ENCODE data around the gene KLHL3. TPM values are rescaled to one million over a fixed set of nuclear protein-coding genes. Genes with fewer than 3 reads are reported as not detected.

KLHL3 gene
- total and polyA plus RNA-seq, 4 donors = 0.91 to 8.8 (median 3.7) TPM

- Histone ChIP-seq H3K36me3 (ENCODE audit: control insufficient read depth in 4 of 4, insufficient read depth in 3 of 4, low read depth in 1 of 4, low read length in 3 of 4) (no peaks in the 10 kb centered on the region), H3K4me1 (ENCODE audit: control insufficient read depth in 4 of 4, insufficient read depth in 4 of 4, low read length in 3 of 4) (peaks cover 0 to 39% (median 30%) of the 10 kb centered on the region in 4 donors), H3K27ac (ENCODE audit: low read depth in 1 of 2, low read length in 2 of 2) (no peak overlapping the region), H3K9ac (ENCODE audit: low read depth in 1 of 2, low read length in 2 of 2) (no peak overlapping the region), H3K4me3 (ENCODE audit: low read depth in 1 of 3, low read length in 3 of 3) (no peak overlapping the region), H3K9me3 (ENCODE audit: control insufficient read depth in 4 of 4, low read length in 3 of 4) (no peaks in the 10 kb centered on the region), H3K27me3 (ENCODE audit: control insufficient read depth in 4 of 4, insufficient read depth in 4 of 4, low read length in 3 of 4) (no peaks in the 10 kb centered on the region)
- 70% methylated on average over 5 of the region's 5 CpGs for WGBS
- TF ChIP-seq RAD21 (IDR thresholded peaks at IDR 0.05) (peak in 1 of 2 donors; percentile 12), HNF4G (IDR thresholded peaks at IDR 0.05) (no peak), FOXA1 (IDR thresholded peaks at IDR 0.05) (no peak), NR2F2 (IDR thresholded peaks at IDR 0.05) (peak; percentile 63), RXRA (IDR thresholded peaks at IDR 0.05) (peak in 1 of 2 donors; percentile 6), SP1 (IDR thresholded peaks at IDR 0.05) (peak; percentile 49), JUND (IDR thresholded peaks at IDR 0.05) (peak in 1 of 2 donors; percentile 19)
- DNase-seq (ENCODE audit: low spot score) = no peak
Observed at GRCh38 chr5:137737349-137738131, 1.7 kb upstream of the KLHL3 start.

- no peak overlapping the region for H3K9ac ChIP-seq (ENCODE audit: low read depth in 1 of 2, low read length in 2 of 2)
- no peak for DNase-seq (ENCODE audit: low spot score)
- H3K27ac ChIP-seq (ENCODE audit: low read depth in 1 of 2, low read length in 2 of 2) = peak overlapping the region; percentile 19 to 70
- H3K36me3 ChIP-seq (ENCODE audit: control insufficient read depth in 4 of 4, insufficient read depth in 3 of 4, low read depth in 1 of 4, low read length in 3 of 4) = no peaks in the 10 kb centered on the region
- TF ChIP-seq ATF3 (IDR thresholded peaks at IDR 0.05) (no peak), YY1 (IDR thresholded peaks at IDR 0.05) (no peak), GABPA (IDR thresholded peaks at IDR 0.05 in 1 of 2, conservative IDR thresholded peaks at IDR 0.05 in 1 of 2) (no peak), FOXA2 (IDR thresholded peaks at IDR 0.05) (no peak), JUND (IDR thresholded peaks at IDR 0.05) (no peak), RAD21 (IDR thresholded peaks at IDR 0.05) (no peak), ZBTB33 (IDR thresholded peaks at IDR 0.05) (no peak)
- no peaks in the 10 kb centered on the region for H3K9me3 ChIP-seq (ENCODE audit: control insufficient read depth in 4 of 4, low read length in 3 of 4)
- H3K27me3 ChIP-seq (ENCODE audit: control insufficient read depth in 4 of 4, insufficient read depth in 4 of 4, low read length in 3 of 4) = no peaks in the 10 kb centered on the region
- H3K4me1 ChIP-seq (ENCODE audit: control insufficient read depth in 4 of 4, insufficient read depth in 4 of 4, low read length in 3 of 4) = peaks cover 0 to 39% (median 33%) of the 10 kb centered on the region in 4 donors
- H3K4me3 ChIP-seq (ENCODE audit: low read depth in 1 of 3, low read length in 3 of 3) = no peak overlapping the region
- 84% methylated on average over 1 of the region's 1 CpG for WGBS
Observed at GRCh38 chr5:137736496-137736895, 607 bp upstream of the KLHL3 start.

GRCh38 chr5:137734962-137735554 is 831 bp downstream of the KLHL3 start:
- no peak for DNase-seq (ENCODE audit: low spot score)
- WGBS = 31% methylated on average over 14 of the region's 14 CpGs
- H3K4me1 ChIP-seq (ENCODE audit: control insufficient read depth in 4 of 4, insufficient read depth in 4 of 4, low read length in 3 of 4) = peaks cover 0 to 48% (median 42%) of the 10 kb centered on the region in 4 donors
- peak overlapping the region; percentile 37 to 70 for H3K27ac ChIP-seq (ENCODE audit: low read depth in 1 of 2, low read length in 2 of 2)
- H3K4me3 ChIP-seq (ENCODE audit: low read depth in 1 of 3, low read length in 3 of 3) = peak overlapping the region; percentile 29 to 56 (median 44)
- TF ChIP-seq HNF4A (conservative IDR thresholded peaks at IDR 0.05) (no peak), RAD21 (IDR thresholded peaks at IDR 0.05) (no peak), EGR1 (IDR thresholded peaks at IDR 0.05; ENCODE audit: low read depth in 2 of 2) (no peak), NR2F2 (IDR thresholded peaks at IDR 0.05) (no peak), MAX (IDR thresholded peaks at IDR 0.05) (no peak), FOXA1 (IDR thresholded peaks at IDR 0.05) (no peak), FOXA2 (IDR thresholded peaks at IDR 0.05) (no peak), CTCF (IDR thresholded peaks at IDR 0.05; ENCODE audit: low read depth, low read length, missing input control) (no peak), GABPA (IDR thresholded peaks at IDR 0.05 in 1 of 2, conservative IDR thresholded peaks at IDR 0.05 in 1 of 2) (no peak), RXRA (IDR thresholded peaks at IDR 0.05) (no peak), TAF1 (conservative IDR thresholded peaks at IDR 0.05) (no peak), SP1 (IDR thresholded peaks at IDR 0.05) (no peak), ZBTB33 (IDR thresholded peaks at IDR 0.05) (no peak), YY1 (IDR thresholded peaks at IDR 0.05) (no peak)
- no peaks in the 10 kb centered on the region for H3K36me3 ChIP-seq (ENCODE audit: control insufficient read depth in 4 of 4, insufficient read depth in 3 of 4, low read depth in 1 of 4, low read length in 3 of 4)
- H3K9me3 ChIP-seq (ENCODE audit: control insufficient read depth in 4 of 4, low read length in 3 of 4) = no peaks in the 10 kb centered on the region
- peak overlapping the region; percentile 8 to 58 for H3K9ac ChIP-seq (ENCODE audit: low read depth in 1 of 2, low read length in 2 of 2)
- H3K27me3 ChIP-seq (ENCODE audit: control insufficient read depth in 4 of 4, insufficient read depth in 4 of 4, low read length in 3 of 4) = no peaks in the 10 kb centered on the region

All from liver (tissue), 9 donors.